Amygdala (tissue), 56 donors: ENCODE results near the gene EPHB2.

Source experiments
- DNase-seq, 56 donors: peaks; one replicate each; lab custom pipeline; 2025; lab: John Stamatoyannopoulos, UW

The EPHB2 gene

DNA sequence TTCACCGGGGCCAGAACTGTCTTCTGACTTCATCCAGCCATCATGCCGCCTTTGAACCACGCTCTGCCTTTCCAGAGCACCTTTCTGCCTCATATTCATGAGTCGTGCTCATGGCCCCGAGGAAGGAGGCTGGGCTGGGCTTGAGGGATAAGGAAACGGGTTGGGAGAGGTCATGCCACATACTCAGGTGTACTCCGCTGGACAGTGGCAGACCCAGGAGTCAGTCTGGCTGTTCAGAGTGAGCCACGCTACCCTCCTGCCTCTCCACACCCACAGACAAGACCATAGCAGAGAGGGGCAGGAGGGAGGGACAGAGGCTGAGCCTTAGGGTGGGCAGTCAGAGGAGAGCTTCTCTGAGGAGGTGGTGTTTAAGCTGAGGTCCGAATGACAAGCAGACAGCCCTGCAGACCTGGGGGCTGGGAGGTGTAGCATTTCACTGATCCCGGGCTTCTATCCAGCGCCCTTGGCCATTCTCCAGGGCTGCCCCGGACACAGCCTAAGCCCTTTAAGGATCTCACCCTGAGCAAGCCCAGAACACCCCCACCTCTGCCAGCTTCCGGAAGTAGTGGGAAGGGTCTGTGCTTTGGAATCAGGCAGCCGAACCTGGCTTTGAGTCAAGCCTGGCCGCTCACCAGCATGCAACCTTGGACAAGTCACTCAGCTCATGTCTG is 159.7 kb downstream of the EPHB2 start:
- DNase-seq: peak in 1 of 56 donors; percentile 26

DNA sequence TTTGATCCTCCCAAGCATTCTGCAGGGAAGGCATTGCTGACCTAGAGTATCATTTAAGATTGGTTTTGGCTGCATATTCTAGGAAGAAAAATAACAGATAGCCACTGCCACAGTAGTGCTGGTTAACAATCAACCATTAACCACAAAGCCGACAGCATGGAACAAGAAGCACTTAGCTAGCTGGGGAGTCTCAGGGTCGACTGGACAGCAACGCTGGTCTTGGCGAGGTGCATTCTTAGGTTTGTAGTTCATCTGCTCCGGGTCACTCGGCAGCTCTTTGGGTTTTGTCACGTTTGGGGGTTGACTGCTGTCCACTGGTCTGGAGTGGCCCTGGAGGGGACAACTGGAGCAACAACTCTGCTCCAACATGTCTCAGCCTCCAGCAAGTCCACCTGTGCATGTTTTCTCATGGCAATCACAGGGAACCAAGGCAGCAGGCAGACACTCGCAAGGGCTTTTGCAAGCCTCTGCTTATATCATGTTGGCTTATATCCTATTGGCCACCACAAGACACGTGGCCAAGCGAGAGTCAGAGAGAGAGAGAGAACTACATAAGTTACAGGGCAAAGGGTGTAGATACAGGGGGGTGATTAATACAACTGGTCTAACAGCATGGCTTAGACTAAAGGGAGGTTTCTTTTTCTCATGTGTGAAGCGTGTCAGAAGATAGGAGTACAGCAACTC is 162.5 kb downstream of the EPHB2 start:
- DNase-seq: no peak

DNA sequence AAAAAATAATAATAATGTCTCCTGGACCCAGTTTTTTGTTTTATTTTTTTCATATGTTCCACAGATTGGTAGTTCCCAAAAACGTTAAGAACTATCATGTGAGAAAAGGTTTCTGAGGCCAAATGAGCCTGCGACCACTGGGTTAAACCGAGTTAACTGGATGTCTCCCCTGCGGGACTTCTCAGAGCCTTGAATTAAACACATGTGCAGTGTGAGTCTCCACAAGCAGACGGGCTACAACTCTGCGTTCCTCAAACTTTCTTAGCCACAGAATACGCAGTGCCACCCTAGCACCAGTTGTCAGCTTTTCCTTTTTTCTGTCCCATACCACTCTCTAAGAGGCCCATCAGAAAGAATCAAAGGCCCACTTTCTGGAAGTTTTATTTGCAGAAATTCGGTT is 164.1 kb downstream of the EPHB2 start:
- DNase-seq: no peak

DNA sequence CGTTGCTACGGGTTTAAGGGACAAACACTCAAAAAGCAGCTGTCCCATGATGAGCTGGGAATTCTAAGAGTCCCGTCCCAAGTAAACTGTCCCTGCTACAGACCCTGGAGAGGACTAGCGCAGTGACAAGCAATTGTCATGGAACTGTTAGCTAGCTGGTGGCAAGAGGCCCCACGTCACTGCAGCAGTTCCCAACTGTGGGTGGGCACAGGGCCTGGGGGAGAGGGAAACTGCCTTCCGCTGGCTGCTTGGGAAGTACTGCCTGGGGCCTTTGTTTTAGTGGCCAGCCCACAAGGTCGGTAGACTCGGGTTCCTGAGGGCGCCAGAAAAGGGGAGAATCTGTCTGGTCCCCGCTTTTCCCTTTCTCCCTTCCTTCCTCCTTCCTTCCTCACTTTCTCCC is 164.6 kb downstream of the EPHB2 start:
- DNase-seq: no peak

DNA sequence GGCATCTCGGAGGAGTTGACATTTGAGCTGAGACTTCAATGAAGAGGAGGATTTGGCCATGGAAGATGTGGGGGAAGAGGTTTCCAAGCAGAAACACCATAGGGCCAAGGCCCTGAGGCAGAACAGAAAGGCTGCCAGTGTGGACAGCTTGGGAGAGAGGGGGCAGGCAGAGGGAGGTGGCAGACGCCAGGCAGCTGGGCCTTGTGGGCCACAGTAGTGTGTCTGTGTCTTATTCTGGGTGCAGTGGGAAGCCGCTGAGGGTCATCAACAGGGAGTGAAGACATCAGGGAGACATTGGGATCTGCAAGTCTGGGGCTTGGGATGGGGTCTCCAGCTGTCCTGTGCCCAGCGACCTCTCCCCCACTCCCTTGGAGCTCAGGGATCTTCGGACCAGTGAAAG is 165.2 kb downstream of the EPHB2 start:
- DNase-seq: no peak

DNA sequence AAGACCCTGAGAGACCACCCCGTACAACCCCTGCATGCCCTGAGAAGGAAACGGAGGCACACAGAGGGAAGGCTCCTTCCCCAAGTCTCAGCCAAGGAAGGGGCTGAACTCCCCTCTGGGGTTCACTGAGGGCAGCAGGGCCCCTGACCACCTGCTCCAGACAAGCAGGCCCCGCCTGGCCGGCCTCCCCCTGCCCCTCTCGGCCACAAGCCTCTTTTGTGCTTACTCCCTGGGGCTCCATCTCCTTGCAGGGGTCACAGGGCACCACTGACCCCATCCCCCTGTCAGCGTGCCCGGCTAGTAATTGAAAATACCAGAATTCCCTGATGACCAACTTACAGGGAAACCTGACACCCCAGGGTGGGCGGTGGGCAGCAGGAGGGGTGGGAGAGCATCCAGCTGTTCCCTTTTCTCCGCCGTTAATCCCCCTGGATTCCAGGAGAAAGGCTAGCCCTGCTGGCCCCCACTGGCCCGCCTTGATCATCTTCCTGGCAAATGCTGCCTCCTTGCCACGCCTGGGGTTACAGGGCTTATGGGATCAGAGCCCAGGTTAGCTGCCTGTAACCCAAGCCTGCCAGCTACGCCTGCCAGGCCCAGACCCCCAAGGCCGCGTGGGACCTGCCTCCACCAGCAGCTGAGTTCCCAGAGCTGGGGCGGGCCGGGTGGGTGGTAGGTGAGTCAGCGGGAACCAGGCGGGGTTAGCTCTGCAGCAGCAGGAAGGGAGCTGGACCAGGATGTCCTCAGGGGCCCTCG is 165.9 kb downstream of the EPHB2 start:
- no peak for DNase-seq

DNA sequence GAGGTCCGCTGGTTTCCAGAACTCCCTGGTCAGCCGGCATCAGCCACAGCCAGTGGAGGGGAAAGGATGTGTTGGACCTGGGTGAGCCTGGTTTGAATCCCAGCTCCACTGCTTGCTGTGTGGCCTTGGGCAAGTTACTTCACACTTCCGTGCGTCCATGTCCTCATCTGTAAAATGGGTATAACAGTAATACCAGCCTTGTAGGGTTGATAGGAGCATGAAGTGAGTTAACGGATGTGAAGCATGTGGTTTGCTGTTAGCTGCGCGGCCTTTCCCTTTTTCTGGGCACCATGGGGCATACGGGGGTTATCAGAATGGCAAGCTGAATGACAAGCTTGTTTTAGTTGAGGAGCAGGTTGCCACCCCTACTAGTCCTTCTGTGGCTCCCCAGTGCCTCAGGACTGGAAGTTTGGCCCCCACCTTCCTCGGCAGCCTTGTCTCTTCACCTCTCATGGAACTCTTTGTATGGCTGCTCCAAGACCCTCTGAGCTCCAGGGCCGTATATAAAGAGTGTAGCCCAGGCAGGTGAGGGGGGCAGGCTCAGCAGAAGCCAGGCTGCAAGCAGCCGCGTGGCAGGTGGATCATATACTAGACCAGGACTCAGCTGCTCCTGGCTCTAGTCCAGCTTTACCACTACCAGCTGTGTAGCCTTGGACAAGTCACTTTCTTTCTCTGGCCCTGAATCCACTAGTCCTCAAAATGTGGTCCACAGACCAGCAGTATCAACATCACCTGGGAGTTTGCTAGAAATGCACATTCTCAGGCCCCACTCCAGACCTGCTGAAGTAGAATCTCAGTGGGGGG is 166.7 kb downstream of the EPHB2 start:
- DNase-seq: no peak

DNA sequence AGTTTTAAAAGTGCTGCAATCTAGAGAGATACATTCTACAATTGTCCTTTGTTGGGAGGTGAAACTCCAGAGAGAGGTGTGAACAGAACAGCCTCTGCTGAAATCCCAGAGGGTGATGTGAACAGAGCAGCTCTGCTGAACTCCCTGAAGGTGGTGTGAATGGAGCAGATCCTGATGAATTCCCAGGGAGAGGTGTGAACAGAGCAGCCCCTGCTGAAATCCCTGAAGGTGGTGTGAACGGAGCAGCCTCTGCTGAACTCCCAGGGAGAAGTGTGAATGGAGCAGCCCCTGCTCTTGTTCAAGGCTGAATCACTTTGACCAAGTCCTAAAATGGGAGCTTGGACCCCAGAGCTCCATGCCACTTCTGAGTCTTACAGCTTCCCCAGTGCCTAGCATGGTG is 167.3 kb downstream of the EPHB2 start:
- DNase-seq: no peak

DNA sequence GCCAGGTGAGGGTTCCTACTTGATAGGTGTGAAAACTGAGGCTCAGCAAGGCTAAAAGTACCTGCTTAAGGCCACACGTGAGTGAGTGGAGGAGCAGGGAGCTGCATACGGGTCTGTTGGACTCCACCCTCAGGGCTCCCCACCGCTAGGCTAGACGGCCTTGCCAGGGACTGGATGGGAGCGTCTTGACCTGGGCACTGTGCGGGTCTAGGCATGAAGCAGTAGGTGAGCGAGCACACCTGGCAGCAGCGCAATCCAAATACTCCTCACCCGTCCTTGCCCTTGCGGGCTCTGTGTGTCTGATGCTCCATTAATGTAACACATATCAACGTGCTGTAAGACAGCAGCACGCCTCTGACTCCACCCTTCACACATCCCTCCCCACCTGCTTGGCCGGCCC is 168.0 kb downstream of the EPHB2 start:
- no peak for DNase-seq

DNA sequence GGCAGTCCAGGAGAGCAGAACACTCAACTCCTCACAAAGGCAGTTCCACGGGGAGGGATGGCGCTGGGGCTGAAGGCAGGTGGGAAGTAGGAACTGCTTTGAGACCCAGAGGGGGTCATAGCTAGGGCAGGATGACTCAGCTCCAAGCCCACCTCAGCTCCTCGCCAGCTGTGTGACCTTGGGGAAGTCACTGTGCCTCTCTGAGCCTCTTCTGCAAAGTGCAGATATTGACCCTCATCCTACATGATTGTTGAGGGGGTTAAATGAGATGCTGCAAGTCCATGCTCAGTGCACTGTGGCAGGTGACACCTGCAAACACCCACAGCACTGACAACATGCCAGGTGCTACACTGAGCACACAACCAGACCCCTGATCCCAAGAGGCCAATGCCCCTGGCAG is 168.8 kb downstream of the EPHB2 start:
- no peak for DNase-seq

DNA sequence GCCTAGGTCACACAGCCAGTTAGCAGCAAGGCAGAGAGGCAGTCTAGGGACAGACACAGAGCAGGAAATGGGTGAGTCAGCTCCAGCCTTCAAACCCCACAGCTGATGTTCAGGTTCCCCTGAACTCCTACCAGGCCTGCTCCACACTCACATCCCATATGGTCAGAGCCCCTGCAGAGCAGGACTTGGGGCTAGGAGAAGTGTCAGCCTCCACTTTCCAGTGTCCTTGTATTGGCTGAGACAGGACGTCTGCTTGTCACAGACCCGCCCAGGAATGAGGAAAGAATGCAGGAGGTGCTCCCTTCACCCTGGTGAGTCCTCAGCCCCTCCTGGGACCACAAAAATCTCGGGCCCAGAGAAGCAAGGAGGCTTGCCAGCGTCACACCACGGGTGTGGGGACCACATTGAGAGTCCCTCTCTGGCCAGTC is 169.5 kb downstream of the EPHB2 start:
- DNase-seq: no peak

DNA sequence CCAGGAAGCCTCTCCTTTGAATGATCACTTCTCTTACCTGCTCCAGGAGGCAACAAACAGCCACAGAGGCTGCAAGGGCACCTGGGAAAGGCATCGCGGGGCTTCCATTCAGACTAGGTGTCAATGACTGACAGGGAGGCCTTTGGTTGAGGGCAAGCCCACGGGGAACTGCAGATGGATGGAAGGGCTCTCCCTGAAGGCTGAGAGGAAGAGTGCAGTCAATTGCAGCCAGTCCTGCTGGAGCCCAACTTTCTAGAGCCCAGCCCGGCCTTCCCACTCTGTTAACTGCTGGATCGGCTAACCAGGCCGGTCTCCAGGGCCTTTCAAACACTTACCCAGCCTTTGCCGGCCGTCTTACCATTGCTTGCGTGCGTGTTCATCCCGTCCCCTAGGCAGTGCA is 172.8 kb downstream of the EPHB2 start:
- no peak for DNase-seq

DNA sequence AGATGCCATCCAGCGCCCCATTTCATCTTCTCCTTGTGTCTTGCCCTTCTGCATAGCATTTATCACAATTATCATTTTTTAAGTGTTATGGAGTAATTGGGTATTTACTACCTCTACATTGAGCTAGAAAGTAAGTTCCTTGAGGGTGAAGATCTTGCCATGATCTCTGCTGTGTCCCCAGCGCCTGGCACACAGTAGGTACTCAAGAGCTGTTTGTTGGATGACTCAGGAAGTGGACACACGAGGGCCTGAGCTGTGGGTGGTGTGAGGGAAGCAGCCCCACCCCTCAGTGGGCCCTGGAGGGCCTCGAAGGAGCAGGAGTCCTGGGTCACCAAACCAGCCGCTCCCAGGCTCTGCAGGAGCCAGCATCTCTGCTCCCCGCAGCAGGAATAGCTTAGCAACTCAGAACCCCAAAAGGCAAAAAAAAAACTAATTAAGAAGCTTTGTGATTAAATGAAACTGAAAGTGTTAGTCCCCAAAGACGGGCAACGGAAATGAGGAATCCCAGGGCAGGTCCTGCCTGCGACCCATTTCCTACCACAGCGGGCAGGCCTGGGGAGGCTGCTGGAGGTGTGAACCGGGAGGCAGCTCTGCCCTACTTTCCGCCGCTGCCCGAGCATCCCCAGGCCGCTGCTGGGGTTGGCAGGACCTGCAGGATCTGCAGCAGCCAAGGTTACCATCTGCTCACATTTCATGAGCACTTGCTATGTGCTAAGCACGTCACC is 174.3 kb downstream of the EPHB2 start:
- no peak for DNase-seq

DNA sequence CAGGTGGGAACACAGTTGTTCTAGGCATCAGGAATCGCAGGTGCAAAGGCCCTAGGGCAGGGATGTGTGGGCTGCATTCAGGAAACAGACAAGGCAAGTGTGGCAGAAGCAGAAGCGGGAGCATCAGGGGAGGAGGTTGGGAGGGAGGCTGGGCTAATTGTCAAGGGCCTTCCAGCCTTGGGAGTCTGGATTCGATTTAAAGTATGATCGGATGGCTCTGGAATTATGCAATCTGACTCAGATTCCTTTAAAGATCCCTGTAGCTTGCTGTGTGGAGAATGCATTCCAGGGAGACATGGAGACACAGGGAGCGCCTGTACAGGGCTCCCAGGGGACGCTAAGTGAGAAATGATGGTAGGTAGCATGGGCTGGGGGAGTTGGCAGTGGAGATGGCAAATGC is 175.6 kb downstream of the EPHB2 start:
- DNase-seq: no peak

DNA sequence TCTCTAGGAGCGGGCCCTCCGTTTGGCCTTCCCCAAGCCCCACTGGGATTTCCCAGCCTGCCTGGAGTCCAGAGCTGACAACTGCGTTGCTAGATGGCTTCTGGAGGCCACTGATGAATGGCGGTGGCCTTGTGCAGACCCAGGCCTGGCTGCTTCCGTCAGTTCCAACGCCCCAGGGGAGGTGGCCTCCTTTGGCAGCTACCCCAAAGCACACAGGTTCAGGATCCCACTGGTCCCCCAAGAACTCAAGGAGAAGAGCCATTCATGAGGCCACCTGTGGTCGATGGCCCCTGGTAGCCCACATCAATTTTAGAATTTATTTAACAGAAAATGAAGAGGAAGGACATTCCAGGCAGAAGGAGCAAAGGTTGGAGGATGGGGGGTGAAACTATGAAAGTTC is 176.9 kb downstream of the EPHB2 start:
- no peak for DNase-seq

DNA sequence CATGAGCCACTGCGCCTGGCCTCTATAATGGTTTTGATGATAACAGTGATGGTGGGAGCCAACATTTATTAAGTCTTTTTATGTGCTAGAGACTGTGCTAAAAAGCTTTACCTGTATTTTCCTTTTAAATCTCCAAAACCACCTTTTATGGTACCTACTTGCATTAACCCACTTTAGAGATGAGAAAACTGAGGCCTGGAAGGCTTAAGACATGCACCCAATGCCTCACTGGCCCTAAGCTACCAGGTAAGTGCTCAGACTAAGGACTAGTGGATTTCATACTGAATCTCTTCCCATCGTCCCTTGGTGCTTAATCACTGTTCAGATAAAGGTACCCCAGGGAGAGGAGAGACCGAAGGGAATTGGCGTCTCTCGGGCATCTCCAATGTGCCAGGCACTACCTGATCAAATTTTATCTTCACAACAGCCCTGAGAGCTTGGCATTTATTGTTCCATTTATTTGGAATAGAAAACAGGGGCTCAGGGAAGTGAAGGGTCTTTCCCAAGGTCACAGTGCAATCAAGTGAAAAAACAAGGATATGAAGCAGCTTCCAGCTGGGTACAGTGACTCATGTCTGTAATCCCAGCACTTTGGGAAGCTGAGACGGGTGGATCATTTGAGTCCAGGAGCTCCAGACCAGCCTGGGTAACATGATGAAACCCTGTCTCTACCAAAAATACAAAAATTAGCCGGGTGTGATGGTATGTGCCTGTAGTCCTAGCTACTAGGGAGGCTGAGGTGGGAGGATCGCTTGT is 177.9 kb downstream of the EPHB2 start:
- DNase-seq: no peak

DNA sequence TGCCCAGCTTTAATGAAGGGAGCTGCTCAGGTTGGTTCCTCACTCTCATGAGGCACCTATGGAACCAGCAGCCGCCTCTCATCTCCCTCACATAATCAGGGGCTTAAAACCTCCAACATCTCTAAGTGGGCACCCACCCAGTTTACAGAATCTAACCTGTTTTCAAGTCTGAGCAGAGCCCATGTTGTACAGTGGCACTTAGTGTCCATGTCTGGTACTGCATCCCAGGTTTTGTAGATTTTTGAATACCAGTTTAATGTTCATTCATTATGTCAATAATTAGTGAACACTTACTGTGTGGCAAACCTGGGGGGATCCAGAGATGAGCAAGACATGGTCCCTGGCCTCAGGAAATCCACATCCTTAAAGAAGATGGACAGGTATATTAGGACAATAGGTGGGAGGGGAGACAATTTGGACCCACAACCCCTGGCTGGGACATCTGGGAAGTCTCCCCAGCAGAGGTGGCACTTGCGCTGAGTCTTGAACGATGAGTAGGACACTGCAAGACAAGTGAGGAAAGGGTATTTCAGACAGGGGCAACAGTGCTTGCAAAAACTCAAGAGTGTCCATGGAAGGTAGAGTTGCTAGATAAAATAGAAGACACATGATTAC is 178.7 kb downstream of the EPHB2 start:
- DNase-seq: peak in 5 of 56 donors; percentile 5 to 54 (median 14)

DNA sequence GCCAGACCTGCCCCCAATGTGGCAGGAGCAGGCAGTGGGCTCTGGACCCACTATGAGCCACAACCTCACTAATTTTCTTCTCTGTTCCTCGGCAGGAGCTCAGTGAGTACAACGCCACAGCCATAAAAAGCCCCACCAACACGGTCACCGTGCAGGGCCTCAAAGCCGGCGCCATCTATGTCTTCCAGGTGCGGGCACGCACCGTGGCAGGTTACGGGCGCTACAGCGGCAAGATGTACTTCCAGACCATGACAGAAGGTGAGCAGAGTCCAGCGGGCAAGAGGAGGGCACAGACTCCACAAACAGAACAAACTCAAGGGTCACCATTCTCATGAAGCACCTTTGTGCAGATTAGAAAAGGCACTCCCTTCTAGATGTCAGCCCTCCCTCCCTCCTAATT is 182.2 kb downstream of the EPHB2 start:
- no peak for DNase-seq

DNA sequence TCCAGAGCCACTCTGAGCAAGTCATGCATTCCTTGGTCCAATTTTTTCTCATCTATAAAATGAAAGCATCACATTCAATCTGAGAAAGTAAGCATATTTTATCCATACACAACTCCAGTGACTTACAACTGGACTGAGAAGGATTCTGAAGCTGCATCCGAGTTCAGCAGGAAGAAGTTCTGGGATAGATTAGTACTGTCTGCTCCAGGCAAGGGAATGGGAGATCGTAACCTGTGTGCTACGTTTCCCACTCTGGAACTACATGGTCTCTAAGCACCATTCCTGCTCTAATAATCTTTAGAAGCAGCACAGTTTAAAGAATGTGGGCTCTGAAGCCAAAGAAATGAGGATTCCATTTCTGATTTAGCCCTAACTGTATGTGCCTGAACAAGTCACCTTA is 182.7 kb downstream of the EPHB2 start:
- no peak for DNase-seq
